ENCODE measurements around the gene NAGLU. TPM values are rescaled to one million over a fixed set of nuclear protein-coding genes. Genes with fewer than 3 reads are reported as not detected.

NAGLU gene
- polyA plus RNA-seq, 3 donors, result 10.4 to 32.9 (median 24.9) TPM

DNA sequence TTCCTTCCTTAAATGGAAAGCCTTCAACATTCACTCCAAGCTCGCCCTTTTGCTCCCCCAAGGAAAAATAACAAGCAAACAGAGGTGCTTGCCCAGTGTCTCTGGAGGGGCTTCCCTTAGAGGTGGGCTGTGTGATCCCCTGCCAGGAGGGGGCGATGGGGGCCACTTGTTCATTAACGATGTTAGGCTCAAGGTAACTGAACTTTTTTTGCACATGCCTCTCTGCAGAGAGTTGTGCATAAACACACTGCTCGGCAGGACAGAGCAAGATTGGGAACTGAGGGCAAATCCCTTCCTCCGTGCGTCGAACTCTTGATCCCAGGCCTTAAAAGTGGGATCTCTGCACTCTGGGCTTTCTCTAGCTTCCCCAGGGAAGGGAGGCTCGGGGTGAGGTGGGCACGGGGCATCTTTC is 15.5 kb upstream of the NAGLU start:
- H3K4me3 Mint-ChIP-seq, result no peak overlapping the region
- H3K27ac Mint-ChIP-seq, result no peak overlapping the region
- H3K27me3 ChIP-seq (ENCODE audit: control insufficient read depth in 2 of 2, insufficient read depth in 2 of 2, low read length in 2 of 2), result no peaks in the 10 kb centered on the region
- no peak overlapping the region for H3K27ac ChIP-seq (ENCODE audit: low read depth in 1 of 2, low read length in 2 of 2)
- no peaks in the 10 kb centered on the region for H3K9me3 ChIP-seq (replicated peaks in 1 of 2; ENCODE audit: control insufficient read depth in 1 of 2, insufficient read depth in 1 of 2, low read length in 2 of 2)
- no peak overlapping the region for H3K4me3 ChIP-seq (replicated peaks in 1 of 3; ENCODE audit: low read depth in 2 of 3, low read length in 3 of 3)
- H3K36me3 Mint-ChIP-seq, result peaks cover 48 to 72% of the 10 kb centered on the region in 2 donors
- peaks cover 41% of the 10 kb centered on the region for H3K4me1 Mint-ChIP-seq
- peaks cover 61% of the 10 kb centered on the region for H4K20me1 ChIP-seq (ENCODE audit: insufficient read depth, low read length)
- H3K9ac ChIP-seq (ENCODE audit: insufficient read depth, low read length, poor library complexity, severe bottlenecking), result no peak overlapping the region
- no peak overlapping the region for H2AFZ ChIP-seq (ENCODE audit: insufficient read depth, low read depth, low read length, poor library complexity, severe bottlenecking)
- DNase-seq, result no peak
- no peak overlapping the region for H3K4me2 ChIP-seq (replicated peaks; ENCODE audit: extremely low read depth, low read length, poor library complexity, severe bottlenecking)
- peak; percentile 18 for TF ChIP-seq CTCF (IDR thresholded peaks at IDR 0.05)
- intact Hi-C loops (cut with micrococcal nuclease), result no loop called here
- H3K9me3 Mint-ChIP-seq, result no peaks in the 10 kb centered on the region
- H3K4me1 ChIP-seq (ENCODE audit: control insufficient read depth in 1 of 2, insufficient read depth in 2 of 2, low read length in 2 of 2), result peaks cover 36 to 38% of the 10 kb centered on the region in 2 donors
- H3K79me2 ChIP-seq (ENCODE audit: insufficient read depth, low read length), result no peaks in the 10 kb centered on the region
- peaks cover 1 to 7% (median 3%) of the 10 kb centered on the region in 3 donors for H3K27me3 Mint-ChIP-seq (ENCODE audit: low read depth in 3 of 3)
- peaks cover 32 to 48% of the 10 kb centered on the region in 2 donors for H3K36me3 ChIP-seq (replicated peaks in 1 of 2; ENCODE audit: control insufficient read depth in 1 of 2, insufficient read depth in 2 of 2, low read length in 2 of 2)
- 60% methylated on average over 6 of the region's 9 CpGs for WGBS (ENCODE audit: insufficient coverage)

DNA sequence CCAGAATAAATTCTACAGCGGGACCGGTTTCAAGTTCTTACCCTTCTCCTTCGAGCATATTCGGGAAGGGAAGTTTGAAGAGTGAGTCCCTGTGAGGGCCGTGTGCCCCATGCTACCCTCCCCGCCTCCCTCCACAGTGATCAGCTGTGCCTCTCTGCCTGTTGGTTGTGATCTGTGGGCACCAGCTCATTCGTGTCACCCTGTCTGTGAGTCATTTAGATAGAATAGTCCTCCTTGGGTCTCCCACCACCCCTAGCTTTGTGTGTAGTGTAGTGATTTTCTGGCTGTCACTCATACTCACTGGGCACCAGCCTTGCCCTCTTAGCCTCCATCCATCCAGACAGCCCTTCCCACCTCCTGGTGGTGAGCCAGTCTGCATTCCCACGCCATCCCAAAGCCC is 15.0 kb upstream of the NAGLU start:
- intact Hi-C loops (cut with micrococcal nuclease), result no loop called here

More for the DNA sequence above, 15.0 kb upstream of the NAGLU start:
- H3K9me3 ChIP-seq (replicated peaks in 1 of 2; ENCODE audit: control insufficient read depth in 1 of 2, insufficient read depth in 1 of 2, low read length in 2 of 2), result no peaks in the 10 kb centered on the region
- H3K4me1 ChIP-seq (ENCODE audit: control insufficient read depth in 1 of 2, insufficient read depth in 2 of 2, low read length in 2 of 2), result peaks cover 36 to 38% of the 10 kb centered on the region in 2 donors
- no peaks in the 10 kb centered on the region for H3K79me2 ChIP-seq (ENCODE audit: insufficient read depth, low read length)
- peaks cover 61% of the 10 kb centered on the region for H4K20me1 ChIP-seq (ENCODE audit: insufficient read depth, low read length)
- H3K27me3 ChIP-seq (ENCODE audit: control insufficient read depth in 2 of 2, insufficient read depth in 2 of 2, low read length in 2 of 2), result no peaks in the 10 kb centered on the region
- no peak overlapping the region for H2AFZ ChIP-seq (ENCODE audit: insufficient read depth, low read depth, low read length, poor library complexity, severe bottlenecking)
- no peak overlapping the region for H3K9ac ChIP-seq (ENCODE audit: insufficient read depth, low read length, poor library complexity, severe bottlenecking)
- peak overlapping the region in 1 of 7 donors; percentile 51 for H3K27ac Mint-ChIP-seq
- no peaks in the 10 kb centered on the region for H3K9me3 Mint-ChIP-seq
- peaks cover 1 to 7% (median 3%) of the 10 kb centered on the region in 3 donors for H3K27me3 Mint-ChIP-seq (ENCODE audit: low read depth in 3 of 3)
- peaks cover 41% of the 10 kb centered on the region for H3K4me1 Mint-ChIP-seq
- peak overlapping the region in 1 of 2 donors; percentile 30 for H3K4me3 Mint-ChIP-seq
- no peak overlapping the region for H3K4me2 ChIP-seq (replicated peaks; ENCODE audit: extremely low read depth, low read length, poor library complexity, severe bottlenecking)
- WGBS (ENCODE audit: insufficient coverage), result no CpG with 5 or more reads among the region's 8 CpGs
- DNase-seq, result no peak
- H3K36me3 Mint-ChIP-seq, result peaks cover 45 to 67% of the 10 kb centered on the region in 2 donors
- no peak overlapping the region for H3K4me3 ChIP-seq (replicated peaks in 1 of 3; ENCODE audit: low read depth in 2 of 3, low read length in 3 of 3)
- no peak overlapping the region for H3K27ac ChIP-seq (ENCODE audit: low read depth in 1 of 2, low read length in 2 of 2)
- no peak for TF ChIP-seq CTCF (IDR thresholded peaks at IDR 0.05)
- peaks cover 30 to 43% of the 10 kb centered on the region in 2 donors for H3K36me3 ChIP-seq (replicated peaks in 1 of 2; ENCODE audit: control insufficient read depth in 1 of 2, insufficient read depth in 2 of 2, low read length in 2 of 2)
